NB4 (cell line): ENCODE data around the gene MRC2.

Experiments used
- CTCF ChIP-seq: IDR thresholded peaks from one replicate; pipeline ENCODE4 v1.5.1; 2012; ENCODE audit warnings: low read depth, low read length
- MAX ChIP-seq: IDR thresholded peaks from 2 replicates; pipeline ENCODE4 v1.6.1; 2011; ENCODE audit warnings: low read depth, low read length
- POLR2A ChIP-seq: IDR thresholded peaks from 2 replicates; pipeline ENCODE4 v1.6.1; 2011; ENCODE audit warnings: mild to moderate bottlenecking; ENCODE audit not compliant: insufficient read length; ENCODE audit errors: extremely low read depth

- TF ChIP-seq CTCF (no peak), POLR2A (no peak), MAX (no peak)
These were observed 113.8 kb downstream of the MRC2 start for GRCh38 chr17:62741290-62741689.
